Osteoblast (primary cell): ENCODE results near the gene ODAPH. TPM values are rescaled to one million over a fixed set of nuclear protein-coding genes. Genes with fewer than 3 reads are reported as not detected.

ENCODE experiments used
- DNase-seq: peaks from one replicate; pipeline ENCODE4 v3.0.0; 2011; ENCODE audit warnings: low spot score, mixed read lengths; ENCODE audit not compliant: insufficient read length; ENCODE audit errors: missing footprints
- H2AFZ ChIP-seq: 2 replicates; pipeline ENCODE4 v1.6.0; 2011; ENCODE audit warnings: mild to moderate bottlenecking, low read length
- H3K27ac ChIP-seq: 2 replicates; pipeline ENCODE4 v1.5.1; 2011; ENCODE audit warnings: mild to moderate bottlenecking, low read depth, low read length, moderate library complexity
- H3K27me3 ChIP-seq: 2 replicates; pipeline ENCODE4 v1.6.0; 2012; ENCODE audit warnings: mild to moderate bottlenecking, control low read depth, inconsistent platforms, low read length, moderate library complexity; ENCODE audit not compliant: insufficient read depth
- H3K36me3 ChIP-seq: 2 replicates; pipeline ENCODE4 v1.5.1; 2011; ENCODE audit warnings: mild to moderate bottlenecking, low read length, control low read depth, moderate library complexity; ENCODE audit not compliant: insufficient read depth
- H3K4me1 ChIP-seq: 2 replicates; pipeline ENCODE4 v1.5.1; 2011; ENCODE audit warnings: mild to moderate bottlenecking, low read length, control low read depth, moderate library complexity; ENCODE audit not compliant: insufficient read depth
- H3K4me2 ChIP-seq: 2 replicates; pipeline ENCODE4 v1.6.0; 2011; ENCODE audit warnings: mild to moderate bottlenecking, low read length; ENCODE audit not compliant: insufficient read depth
- H3K4me3 ChIP-seq: fragments of 200-600 bp; sonication (generic); 3 replicates; pipeline ENCODE4 v1.5.1; 2012; ENCODE audit warnings: mild to moderate bottlenecking, low read length, inconsistent platforms; ENCODE audit not compliant: insufficient read depth
- H3K79me2 ChIP-seq: 2 replicates; pipeline ENCODE4 v1.6.0; 2012; ENCODE audit warnings: mild to moderate bottlenecking, low read length, control low read depth, inconsistent platforms; ENCODE audit not compliant: insufficient read depth
- H3K9me3 ChIP-seq: 2 replicates; pipeline ENCODE4 v1.5.1; 2011; ENCODE audit warnings: low read depth, low read length, control low read depth
- H4K20me1 ChIP-seq: 2 replicates; pipeline ENCODE4 v1.6.0; 2012; ENCODE audit warnings: mild to moderate bottlenecking, low read length, control low read depth; ENCODE audit not compliant: insufficient read depth
- CTCF ChIP-seq: IDR thresholded peaks from 2 replicates; pipeline ENCODE4 v1.5.1; 2011; ENCODE audit warnings: mild to moderate bottlenecking, low read depth, low read length, moderate library complexity; ENCODE audit errors: extremely low read depth
- total RNA-seq: library from RNA; depleted of rRNA; stranded (reverse); fragments of >200 nt; gene quantifications from 2 replicates; pipeline ENCODE4 v1.2.3, GENCODE V29; 2012

ODAPH gene
- total RNA-seq, 1 donor, result not detected

- Histone ChIP-seq H3K27me3 (no peaks in the 10 kb centered on the region), H3K4me1 (peaks cover 16% of the 10 kb centered on the region), H4K20me1 (no peaks in the 10 kb centered on the region), H3K27ac (no peak overlapping the region), H3K79me2 (no peaks in the 10 kb centered on the region), H2AFZ (no peak overlapping the region), H3K4me3 (no peak overlapping the region), H3K4me2 (no peak overlapping the region), H3K9me3 (no peaks in the 10 kb centered on the region), H3K36me3 (no peaks in the 10 kb centered on the region)
- no peak for DNase-seq
- no peak for TF ChIP-seq CTCF
Measured at GRCh38 chr4:75547647-75548387, 8.0 kb upstream of the ODAPH start.

- H3K9me3 ChIP-seq, result no peaks in the 10 kb centered on the region
- no peaks in the 10 kb centered on the region for H4K20me1 ChIP-seq
- no peak overlapping the region for H3K4me3 ChIP-seq
- no peaks in the 10 kb centered on the region for H3K27me3 ChIP-seq
- H3K79me2 ChIP-seq, result no peaks in the 10 kb centered on the region
- DNase-seq, result no peak
- no peak for TF ChIP-seq CTCF
- H3K36me3 ChIP-seq, result no peaks in the 10 kb centered on the region
- H3K4me1 ChIP-seq, result peaks cover 6% of the 10 kb centered on the region
- H3K4me2 ChIP-seq, result no peak overlapping the region
- no peak overlapping the region for H2AFZ ChIP-seq
- H3K27ac ChIP-seq, result no peak overlapping the region
Measured at GRCh38 chr4:75549019-75549418, 6.8 kb upstream of the ODAPH start.

- Histone ChIP-seq H3K27me3 (peaks cover 4% of the 10 kb centered on the region), H3K27ac (no peak overlapping the region), H3K79me2 (no peaks in the 10 kb centered on the region), H3K4me3 (no peak overlapping the region), H4K20me1 (no peaks in the 10 kb centered on the region), H2AFZ (no peak overlapping the region), H3K36me3 (no peaks in the 10 kb centered on the region), H3K4me1 (peaks cover 7% of the 10 kb centered on the region), H3K9me3 (no peaks in the 10 kb centered on the region), H3K4me2 (no peak overlapping the region)
- TF ChIP-seq CTCF, result no peak
- DNase-seq, result no peak
Measured at GRCh38 chr4:75552452-75552851, 3.4 kb upstream of the ODAPH start.

GRCh38 chr4:75557696-75558095 lies 1.8 kb downstream of the ODAPH start:
- H3K27ac ChIP-seq, result no peak overlapping the region
- peaks cover 4% of the 10 kb centered on the region for H3K27me3 ChIP-seq
- DNase-seq, result no peak
- H3K4me3 ChIP-seq, result no peak overlapping the region
- no peaks in the 10 kb centered on the region for H3K9me3 ChIP-seq
- peaks cover 7% of the 10 kb centered on the region for H3K4me1 ChIP-seq
- TF ChIP-seq CTCF, result no peak
- H3K79me2 ChIP-seq, result no peaks in the 10 kb centered on the region
- no peaks in the 10 kb centered on the region for H4K20me1 ChIP-seq
- no peaks in the 10 kb centered on the region for H3K36me3 ChIP-seq
- no peak overlapping the region for H2AFZ ChIP-seq
- H3K4me2 ChIP-seq, result no peak overlapping the region
